Measurements from ENCODE around the gene DHX38. TPM values are rescaled to one million over a fixed set of nuclear protein-coding genes. Genes with fewer than 3 reads are reported as not detected.
A peak's percentile ranks its signal among the peaks of the same experiment; 100 is the strongest.
"Not testable (repeated sequence)": the region's sequence is repeated elsewhere in the genome, so short reads cannot be mapped to it uniquely, and the experiment has no call there.

DHX38 gene
- total RNA-seq (2014; rRNA removed; shearing (Covaris generic)): 25.0 and 40.0 TPM in 2 replicates

GRCh38 chr16:72093448-72094265 lies at the start of gene DHX38, which contains the start of gene TXNL4B:
Gene DHX38, plus strand, starts transcription at chr16:72093847. Its CDS starts 2,311 bp downstream, at chr16:72096158.
Gene TXNL4B, minus strand, starts transcription at chr16:72093620. Its CDS starts 2,871 bp downstream, at chr16:72090749.
- peak; percentile 99 for DNase-seq (ENCODE audit: low spot score)

GRCh38 chr16:72044296-72044695 lies 49.4 kb upstream of the DHX38 start:
- DNase-seq (ENCODE audit: low spot score): no peak

GRCh38 chr16:72044825-72045359 lies 48.8 kb upstream of the DHX38 start:
- no peak for DNase-seq (ENCODE audit: low spot score)

- DNase-seq (ENCODE audit: low spot score): no peak
These were observed 44.5 kb upstream of the DHX38 start for GRCh38 chr16:72049110-72049509.

- no peak for DNase-seq (ENCODE audit: low spot score)
These were observed 42.7 kb upstream of the DHX38 start for GRCh38 chr16:72050769-72051464.

- no peak for DNase-seq (ENCODE audit: low spot score)
These were observed 41.8 kb upstream of the DHX38 start for GRCh38 chr16:72051818-72052217.

- not testable (repeated sequence) for DNase-seq (ENCODE audit: low spot score)
These were observed 39.3 kb upstream of the DHX38 start, which contains the start of gene HP for GRCh38 chr16:72054254-72054847. Gene HP, plus strand, starts transcription at chr16:72054505. Its CDS starts 148 bp downstream, at chr16:72054653.

GRCh38 chr16:72055911-72056310 lies 37.7 kb upstream of the DHX38 start:
- DNase-seq (ENCODE audit: low spot score): no peak

- not testable (repeated sequence) for DNase-seq (ENCODE audit: low spot score)
These were observed 36.3 kb upstream of the DHX38 start for GRCh38 chr16:72057313-72057712.

- DNase-seq (ENCODE audit: low spot score): not testable (repeated sequence)
These were observed 34.6 kb upstream of the DHX38 start for GRCh38 chr16:72059060-72059459.

GRCh38 chr16:72060405-72060804 lies 33.2 kb upstream of the DHX38 start:
- DNase-seq (ENCODE audit: low spot score): no peak

GRCh38 chr16:72061564-72061963 lies 32.1 kb upstream of the DHX38 start:
- DNase-seq (ENCODE audit: low spot score): no peak

GRCh38 chr16:72064361-72064894 lies 29.2 kb upstream of the DHX38 start:
- DNase-seq (ENCODE audit: low spot score): no peak

GRCh38 chr16:72066747-72067146 lies 26.9 kb upstream of the DHX38 start:
- DNase-seq (ENCODE audit: low spot score): peak; percentile 26

GRCh38 chr16:72068930-72069329 lies 24.7 kb upstream of the DHX38 start:
- DNase-seq (ENCODE audit: low spot score): no peak

GRCh38 chr16:72072514-72073342 lies 20.9 kb upstream of the DHX38 start:
- DNase-seq (ENCODE audit: low spot score): no peak

GRCh38 chr16:72073560-72074230 lies 20.0 kb upstream of the DHX38 start:
- DNase-seq (ENCODE audit: low spot score): no peak

- not testable (repeated sequence) for DNase-seq (ENCODE audit: low spot score)
These were observed 18.6 kb upstream of the DHX38 start for GRCh38 chr16:72075067-72075466.

GRCh38 chr16:72076991-72077706 lies 16.5 kb upstream of the DHX38 start:
- DNase-seq (ENCODE audit: low spot score): not testable (repeated sequence)

Measured in H4 (cell line).